GM12801 (cell line): Measurements from ENCODE around the gene NOP53.

Source experiments
- TF ChIP-seq, protein P1 (sequence below): IDR thresholded peaks from one replicate; pipeline ENCODE4 v1.5.1; 2011; ENCODE audit warnings: control low read depth; ENCODE audit not compliant: insufficient read length; ENCODE audit errors: extremely low read depth

NOP53 gene

GRCh38 chr19:47768604-47769003, 23.3 kb downstream of the NOP53 start:
- TF ChIP-seq, protein P1, sequence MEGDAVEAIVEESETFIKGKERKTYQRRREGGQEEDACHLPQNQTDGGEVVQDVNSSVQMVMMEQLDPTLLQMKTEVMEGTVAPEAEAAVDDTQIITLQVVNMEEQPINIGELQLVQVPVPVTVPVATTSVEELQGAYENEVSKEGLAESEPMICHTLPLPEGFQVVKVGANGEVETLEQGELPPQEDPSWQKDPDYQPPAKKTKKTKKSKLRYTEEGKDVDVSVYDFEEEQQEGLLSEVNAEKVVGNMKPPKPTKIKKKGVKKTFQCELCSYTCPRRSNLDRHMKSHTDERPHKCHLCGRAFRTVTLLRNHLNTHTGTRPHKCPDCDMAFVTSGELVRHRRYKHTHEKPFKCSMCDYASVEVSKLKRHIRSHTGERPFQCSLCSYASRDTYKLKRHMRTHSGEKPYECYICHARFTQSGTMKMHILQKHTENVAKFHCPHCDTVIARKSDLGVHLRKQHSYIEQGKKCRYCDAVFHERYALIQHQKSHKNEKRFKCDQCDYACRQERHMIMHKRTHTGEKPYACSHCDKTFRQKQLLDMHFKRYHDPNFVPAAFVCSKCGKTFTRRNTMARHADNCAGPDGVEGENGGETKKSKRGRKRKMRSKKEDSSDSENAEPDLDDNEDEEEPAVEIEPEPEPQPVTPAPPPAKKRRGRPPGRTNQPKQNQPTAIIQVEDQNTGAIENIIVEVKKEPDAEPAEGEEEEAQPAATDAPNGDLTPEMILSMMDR = no peak

GRCh38 chr19:47769534-47769933, 24.2 kb downstream of the NOP53 start:
- TF ChIP-seq, protein P1 = no peak

- TF ChIP-seq, protein P1 = no peak
These were observed 31.2 kb downstream of the NOP53 start for GRCh38 chr19:47776568-47776967.

- TF ChIP-seq, protein P1 = no peak
These were observed 33.0 kb downstream of the NOP53 start, which contains the start of gene SELENOW for GRCh38 chr19:47778049-47778953. Gene SELENOW, plus strand, starts transcription at chr19:47778703. Its CDS starts 83 bp downstream, at chr19:47778786.

DNA sequence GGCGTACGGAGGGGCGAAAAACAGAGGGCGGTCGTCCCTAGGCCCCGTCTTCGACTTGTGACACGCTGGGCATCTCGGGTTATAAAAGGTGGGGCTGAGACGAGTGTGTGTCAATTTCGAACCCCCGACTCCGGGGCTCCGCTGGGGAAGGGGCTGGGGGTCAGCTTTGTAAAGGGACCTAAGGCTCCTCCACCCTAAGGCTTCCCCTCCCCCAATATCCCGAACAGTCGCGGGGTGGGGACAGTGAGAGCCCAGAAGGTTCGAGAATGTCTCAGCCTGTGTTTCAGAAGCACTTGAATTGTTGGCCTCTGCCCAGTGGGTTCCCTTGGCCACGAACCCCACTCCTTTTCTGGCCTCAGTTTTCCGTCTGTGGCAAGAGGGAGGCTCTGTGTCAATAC, 33.6 kb downstream of the NOP53 start:
- TF ChIP-seq, protein P1 = no peak

DNA sequence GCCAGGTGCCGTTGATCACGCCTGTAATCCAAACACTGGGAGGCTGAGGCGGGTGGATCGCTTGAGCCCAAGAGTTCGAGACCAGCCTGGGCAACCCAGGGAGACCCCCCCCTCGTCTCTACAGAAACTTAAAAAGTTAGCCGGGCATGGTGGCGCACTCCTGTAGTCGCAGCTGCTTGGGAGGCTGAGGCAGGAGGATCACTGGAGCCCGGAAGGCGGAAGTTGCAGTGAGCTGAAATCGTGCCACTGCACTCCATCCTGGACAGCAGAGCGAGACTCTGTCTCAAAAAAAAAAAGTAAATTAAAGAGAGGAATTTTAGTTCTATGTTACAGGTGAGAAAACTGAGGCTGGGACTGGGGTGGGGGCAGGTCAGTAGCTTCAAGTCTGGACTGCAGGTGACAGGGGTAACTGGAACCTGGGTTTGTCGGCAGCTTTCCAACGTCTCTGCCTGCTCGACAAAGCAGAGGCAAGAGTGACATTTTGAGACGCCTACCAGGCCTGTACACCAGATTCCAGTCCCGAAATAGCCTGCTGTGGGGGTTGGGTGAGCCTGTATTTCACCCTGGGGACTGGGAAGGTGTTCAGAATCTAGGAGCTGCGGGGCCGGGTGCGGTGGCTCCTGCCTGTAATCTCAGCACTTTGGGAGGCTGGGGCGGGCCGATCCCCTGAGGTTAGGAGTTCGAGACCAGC, 34.3 kb downstream of the NOP53 start:
- TF ChIP-seq, protein P1 = no peak

DNA sequence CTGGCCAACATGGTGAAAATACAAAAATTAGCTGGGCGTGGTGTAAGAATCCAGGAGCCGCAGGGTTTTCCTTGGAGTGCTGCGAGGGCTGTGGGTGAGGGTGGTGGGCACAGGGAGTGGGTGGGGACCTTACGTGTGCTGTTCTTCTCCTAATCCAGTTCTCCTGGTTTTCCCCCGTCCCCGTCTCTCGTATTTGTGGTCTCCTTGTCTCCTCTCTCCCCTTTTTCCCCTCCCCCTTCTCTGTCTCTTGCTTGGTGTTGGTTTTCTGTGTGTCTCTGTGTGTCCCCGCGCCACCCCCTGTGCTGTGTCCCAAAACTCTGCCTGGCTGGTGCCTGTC, 34.8 kb downstream of the NOP53 start:
- TF ChIP-seq, protein P1 = no peak
